Stimulated activated CD4-positive, alpha-beta T cell treated with anti-CD3 and anti-CD28 coated beads, Interleukin-15, amount 100 ng/mL, for 48 hours (primary cell): ENCODE results near the gene C3orf20.

Source experiments
- DNase-seq, 2 donors: peaks; one replicate each; pipeline ENCODE4 v3.0.0-alpha.2; 2020; ENCODE audit warnings: low read depth in 2 of 2

C3orf20 gene

GRCh38 chr3:14674841-14675240 is at the start of gene C3orf20:
TSS of gene C3orf20 (plus strand) at chr3:14675141. CDS start at chr3:14682714, 7,573 bp downstream.
- DNase-seq, result no peak

DNA sequence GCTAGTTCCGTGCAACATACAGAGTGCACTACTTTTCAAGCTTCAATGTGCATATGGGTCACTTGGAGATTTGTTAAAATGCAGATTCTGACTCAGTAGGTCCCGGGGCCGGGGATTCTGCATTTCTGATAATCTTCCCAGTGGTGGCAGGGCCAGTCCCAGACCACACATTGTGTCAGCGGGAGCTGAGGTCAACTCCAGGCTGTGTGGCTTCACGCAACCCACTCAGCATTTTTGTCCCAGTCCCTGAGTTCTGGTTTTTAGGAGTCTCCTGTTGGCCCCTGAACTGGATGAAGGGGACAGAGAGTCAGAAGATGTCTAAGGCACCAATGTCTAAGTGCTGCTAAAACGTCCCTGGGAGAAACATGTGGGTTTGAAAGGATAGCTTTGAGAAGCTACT is 49.5 kb upstream of the C3orf20 start:
- DNase-seq, result no peak

GRCh38 chr3:14627815-14628214 is 47.1 kb upstream of the C3orf20 start:
- no peak for DNase-seq

DNA sequence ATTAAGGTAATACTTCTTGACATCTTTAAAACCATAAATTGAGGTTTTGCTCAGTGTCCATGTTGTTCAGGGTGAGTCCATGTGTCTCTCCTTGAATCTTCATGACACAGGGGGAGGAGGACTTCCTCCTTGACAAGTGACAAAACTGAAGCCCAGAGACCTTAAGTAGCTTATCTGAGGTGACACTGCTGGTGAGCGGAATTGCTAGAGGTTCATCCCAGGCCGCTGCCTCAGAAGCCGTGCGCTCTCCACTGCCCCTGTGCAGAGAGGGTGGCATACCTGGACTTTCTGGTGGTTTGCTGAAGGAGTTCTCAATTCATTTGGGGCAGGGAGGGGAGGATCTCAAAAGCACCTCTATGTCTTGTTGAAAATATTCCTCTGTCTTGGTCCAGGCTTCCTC is 46.5 kb upstream of the C3orf20 start:
- no peak for DNase-seq

DNA sequence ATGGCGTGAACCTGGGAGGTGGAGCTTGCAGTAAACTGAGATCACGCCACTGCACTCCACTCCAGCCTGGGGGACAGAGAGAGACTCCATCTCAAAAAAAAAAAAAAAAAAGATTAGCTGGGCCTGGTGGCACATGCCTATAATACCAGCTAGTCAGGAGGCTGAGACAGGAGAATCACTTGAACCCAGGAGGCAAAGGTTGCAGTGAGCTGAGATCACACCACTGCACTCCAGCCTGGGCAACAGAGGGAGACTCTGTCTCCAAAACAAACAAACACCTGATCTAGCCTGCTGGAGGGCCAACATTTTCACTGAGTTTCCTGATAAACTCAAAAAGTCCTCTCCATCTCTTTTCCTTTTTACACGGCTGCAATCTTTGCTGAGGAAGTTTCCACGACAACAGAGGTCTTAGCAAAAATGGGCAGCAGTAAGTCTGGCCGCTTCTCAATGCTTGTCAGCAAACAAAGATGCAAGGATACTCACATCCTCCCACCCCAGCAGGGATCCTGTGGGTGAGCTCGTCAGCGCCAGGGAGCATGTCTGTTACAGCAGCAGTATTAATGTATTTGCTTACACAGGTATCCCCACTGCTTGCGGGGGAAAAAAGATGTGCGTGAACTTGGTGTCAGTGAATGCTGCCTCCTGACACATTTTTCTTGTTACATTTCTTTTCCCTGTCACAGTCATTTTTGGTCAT is 44.4 kb upstream of the C3orf20 start:
- DNase-seq, result no peak

- DNase-seq, result no peak
These were observed 43.8 kb upstream of the C3orf20 start for GRCh38 chr3:14631101-14631497.

DNA sequence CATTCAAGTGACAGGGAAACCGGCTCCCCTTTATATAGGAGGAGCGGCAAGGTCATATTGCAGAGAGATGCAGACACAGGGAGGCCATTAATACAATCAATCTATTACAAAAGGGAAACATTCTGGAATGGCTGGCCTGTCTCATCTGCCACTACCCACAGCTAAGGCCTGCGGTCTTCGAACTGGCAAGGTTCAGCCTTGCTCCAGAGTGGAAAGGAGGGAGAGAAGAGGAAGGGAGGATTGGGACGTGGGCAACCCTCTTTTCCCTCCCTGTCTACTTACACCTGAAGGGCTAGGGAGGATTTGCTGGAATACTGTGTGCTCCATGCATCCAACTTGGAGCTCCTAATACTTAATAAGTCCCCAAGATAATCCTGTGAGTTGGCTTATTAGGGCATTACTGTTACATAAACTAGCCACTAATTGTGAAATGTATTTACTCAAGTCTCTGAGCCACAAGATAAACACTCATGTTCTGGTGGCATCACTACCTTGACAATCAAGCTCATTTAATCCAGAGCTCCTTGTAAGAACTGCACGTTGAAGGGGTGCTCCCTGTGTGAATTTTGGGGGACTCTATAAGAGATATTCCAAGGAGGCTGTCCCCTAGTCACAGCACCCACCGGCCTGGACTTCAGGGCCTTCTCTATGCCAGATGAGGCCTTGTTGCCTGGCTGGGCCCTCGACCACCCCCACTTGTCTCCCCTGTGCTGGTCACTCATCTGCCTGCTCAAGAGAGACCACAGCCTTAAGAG is 43.1 kb upstream of the C3orf20 start:
- DNase-seq, result no peak

DNA sequence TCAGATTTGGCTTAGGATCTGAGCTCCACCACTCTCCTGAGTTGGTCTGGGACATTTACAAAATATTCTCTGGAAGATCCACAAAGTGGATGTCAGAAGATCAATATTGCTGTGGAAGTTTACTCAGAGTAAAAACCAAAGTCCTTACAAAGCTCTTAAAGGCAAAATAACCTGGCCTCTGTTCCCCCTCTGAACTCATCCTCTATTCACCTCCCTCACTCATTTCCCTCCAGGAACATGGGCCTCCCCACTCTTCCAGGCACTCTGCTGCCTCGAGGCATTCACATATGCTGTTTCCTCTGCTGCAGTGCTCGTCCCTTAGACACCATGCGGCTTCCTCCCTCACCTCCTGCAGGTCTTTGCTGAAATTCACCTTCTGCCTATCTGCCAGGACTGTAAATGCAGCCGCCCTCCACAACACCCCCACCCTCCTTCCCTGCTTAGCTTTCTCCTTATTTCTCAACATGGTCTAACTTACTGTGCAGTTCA is 42.5 kb upstream of the C3orf20 start:
- no peak for DNase-seq

- no peak for DNase-seq
These were observed 41.5 kb upstream of the C3orf20 start for GRCh38 chr3:14633417-14633816.

DNA sequence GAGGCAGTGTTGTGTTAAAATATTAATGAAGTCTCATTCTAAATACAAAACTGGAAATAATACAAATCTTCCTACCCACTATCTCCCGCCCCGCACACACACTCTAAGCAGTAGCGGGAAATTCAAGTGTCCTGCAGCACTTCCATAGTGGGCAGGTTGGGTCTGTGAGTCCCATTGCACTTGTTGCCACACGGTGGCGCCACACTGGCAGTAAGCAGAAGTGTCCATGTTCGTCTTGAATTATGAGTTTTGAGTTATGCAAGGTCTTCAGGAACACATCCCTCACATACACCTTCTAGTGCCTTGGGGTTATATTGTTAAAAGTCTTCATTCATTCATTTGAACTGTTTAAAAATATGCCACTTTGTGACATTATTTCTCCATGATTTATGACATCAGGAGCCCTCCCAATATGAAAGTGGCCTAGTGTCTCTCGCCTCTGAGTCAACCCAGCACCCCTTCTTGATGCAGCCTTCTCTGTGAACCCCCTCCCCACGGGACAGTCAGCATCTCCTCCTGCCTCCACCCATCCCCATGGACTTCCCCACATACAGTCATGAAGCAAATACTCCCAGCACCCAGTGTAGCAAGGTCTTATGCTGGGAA is 41.0 kb upstream of the C3orf20 start:
- DNase-seq, result peak; percentile 15 to 30

DNA sequence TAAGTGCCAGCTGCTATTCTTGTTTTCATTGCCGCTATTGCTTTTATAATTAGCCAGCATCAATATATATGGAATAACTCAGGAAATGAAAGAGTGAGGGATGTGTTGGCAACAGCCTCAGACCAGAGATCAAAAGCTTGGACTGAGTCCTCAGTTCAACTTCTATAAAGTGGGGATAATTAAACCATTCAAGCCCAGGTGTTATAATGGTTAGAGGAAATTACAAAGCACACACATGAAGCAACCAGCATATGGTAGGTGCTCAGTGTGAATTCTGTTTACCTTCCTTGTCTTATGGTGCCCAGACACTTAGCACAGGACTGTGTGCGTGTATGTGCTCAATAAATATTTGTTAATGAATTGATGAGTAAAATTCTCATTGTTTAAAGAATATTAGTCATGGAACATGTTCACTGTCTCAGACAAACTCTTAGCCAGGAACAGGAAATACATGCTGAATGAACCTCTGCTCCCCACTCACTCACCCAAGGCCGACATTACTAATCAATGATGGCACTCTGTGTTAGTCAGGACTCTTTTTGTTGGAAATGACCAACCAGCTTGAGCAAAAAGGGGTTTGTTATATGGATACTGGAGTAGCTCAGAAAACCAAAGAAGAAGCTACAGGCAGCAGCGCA is 40.1 kb upstream of the C3orf20 start:
- DNase-seq, result no peak

GRCh38 chr3:14636496-14637087 is 38.3 kb upstream of the C3orf20 start:
- DNase-seq, result no peak

GRCh38 chr3:14640157-14640562 is 34.8 kb upstream of the C3orf20 start:
- no peak for DNase-seq

GRCh38 chr3:14640734-14641133 is 34.2 kb upstream of the C3orf20 start:
- no peak for DNase-seq

GRCh38 chr3:14641346-14641745 is 33.6 kb upstream of the C3orf20 start:
- DNase-seq, result no peak

DNA sequence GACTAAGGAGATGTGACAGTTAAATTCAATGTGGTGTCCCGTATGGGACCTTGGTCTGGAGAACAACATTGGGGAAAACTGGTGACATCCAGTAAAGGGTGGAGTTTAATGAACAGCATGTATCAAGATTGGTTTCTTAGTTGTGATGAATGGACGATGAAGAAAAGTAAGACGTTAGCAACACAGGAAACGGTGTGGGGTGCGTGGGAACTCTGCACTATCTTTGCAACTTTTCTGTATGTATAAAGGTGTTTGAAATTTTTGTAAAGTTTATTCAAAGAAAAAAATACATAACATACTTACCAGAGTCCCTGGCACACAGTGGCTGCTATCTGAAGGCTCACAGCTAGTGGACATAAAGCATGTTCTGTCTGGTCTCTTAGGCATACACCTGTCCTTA is 29.5 kb upstream of the C3orf20 start:
- no peak for DNase-seq

- DNase-seq, result no peak
These were observed 28.8 kb upstream of the C3orf20 start for GRCh38 chr3:14646131-14646573.

DNA sequence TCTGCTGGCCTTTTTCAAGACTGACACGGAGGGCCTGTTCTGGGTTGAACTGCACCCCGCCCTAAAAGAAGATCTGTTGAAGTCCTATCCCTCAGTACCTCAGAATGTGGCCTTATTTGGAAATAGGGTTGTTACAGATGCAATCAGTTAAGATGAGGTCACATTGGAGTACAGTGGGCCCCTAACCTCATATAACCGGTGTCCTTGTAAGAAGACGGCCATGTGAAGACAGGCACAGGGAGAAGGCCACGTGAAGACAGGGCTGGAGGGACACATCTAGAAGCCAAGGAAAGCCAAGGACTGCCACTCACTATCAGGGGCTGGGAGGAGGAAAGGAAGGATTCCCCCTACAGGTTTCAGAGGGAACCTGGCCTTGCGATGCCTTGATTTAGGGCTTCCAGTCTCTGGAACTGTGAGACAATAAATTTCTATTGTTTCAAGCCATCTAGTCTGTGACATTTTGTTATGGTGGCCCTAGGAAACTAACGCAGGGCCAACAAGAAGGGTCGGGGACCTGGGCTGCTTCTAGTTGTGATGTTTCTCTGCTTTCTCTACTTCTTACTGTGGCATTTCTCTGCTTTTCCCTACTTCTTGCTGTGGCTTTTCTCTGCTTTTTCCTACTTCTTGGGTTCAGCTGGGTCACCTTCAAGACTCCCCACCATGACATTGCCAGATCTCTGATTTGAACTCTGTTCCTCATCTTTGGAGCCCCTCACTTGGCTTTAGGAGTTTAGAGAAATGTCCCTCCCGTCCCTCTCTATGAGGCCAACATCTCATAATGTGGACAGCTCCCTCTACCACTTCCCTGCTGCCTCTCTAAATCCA is 28.1 kb upstream of the C3orf20 start:
- DNase-seq, result no peak

DNA sequence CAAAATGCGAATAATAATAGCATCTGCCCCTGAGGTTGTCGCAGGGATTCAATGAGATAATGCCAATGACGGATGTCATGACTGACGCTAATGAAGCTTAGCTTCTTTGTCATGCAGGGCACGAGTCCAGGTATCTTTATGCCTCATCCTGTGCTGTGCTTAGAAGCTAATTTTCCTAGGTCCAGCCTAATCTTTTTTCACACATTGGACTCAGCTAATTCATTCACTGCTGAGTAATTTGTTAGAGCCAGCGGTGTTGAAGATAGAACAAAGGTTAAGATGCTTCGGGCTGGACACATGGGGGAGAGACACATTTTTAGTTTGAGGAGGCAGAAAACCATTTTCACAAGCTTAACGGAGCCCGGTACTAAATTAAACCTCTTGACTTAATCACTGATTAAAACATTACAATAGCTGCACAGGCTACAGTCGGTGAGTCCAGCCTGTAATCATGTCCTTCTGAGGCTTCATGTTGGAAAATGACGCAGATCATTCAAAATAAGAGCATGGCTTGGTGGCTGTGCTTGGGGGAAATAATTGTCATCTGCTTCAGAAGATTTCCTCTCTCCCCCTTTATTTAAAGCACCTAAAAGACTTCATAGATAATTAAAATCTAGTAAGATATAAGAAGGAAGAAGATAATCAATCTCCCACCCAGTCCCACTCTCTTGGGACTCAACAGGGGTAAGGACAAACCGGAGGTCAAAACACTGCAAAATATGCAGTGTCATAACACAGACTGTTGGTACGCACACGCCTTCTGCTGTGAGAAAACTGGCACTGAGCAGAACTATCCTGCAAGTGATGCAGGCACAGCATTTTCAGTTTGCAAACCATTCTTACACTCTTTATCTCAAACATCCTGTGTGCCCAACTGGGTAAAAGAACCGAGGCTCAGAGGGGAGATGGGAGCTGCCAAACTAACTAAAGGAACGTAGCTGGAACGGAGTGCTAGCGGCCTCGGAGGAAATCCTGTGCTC is 26.7 kb upstream of the C3orf20 start:
- no peak for DNase-seq

DNA sequence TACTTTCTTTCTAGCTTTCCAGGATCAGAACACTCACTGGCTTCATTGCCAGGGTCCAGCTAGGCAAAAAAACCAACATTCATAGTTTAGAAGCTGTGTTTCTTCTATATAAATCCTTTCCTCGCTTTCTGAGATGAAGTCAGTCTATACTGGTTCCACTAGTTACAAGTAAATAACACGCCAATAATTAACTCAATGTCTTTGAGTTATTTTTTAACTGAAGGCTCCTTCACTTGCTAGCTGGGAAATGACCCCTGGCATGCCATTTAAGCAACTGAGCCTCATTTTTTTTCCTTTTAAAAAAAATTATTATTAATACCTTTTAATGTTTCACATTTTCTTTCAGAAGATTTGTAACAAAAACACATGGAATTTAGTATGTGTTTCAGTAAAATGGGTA is 25.5 kb upstream of the C3orf20 start:
- no peak for DNase-seq
